ENCODE measurements around the gene SLC20A1. TPM values are rescaled to one million over a fixed set of nuclear protein-coding genes. Genes with fewer than 3 reads are reported as not detected.

SLC20A1 gene
- total RNA-seq, 1 donor from 2014 or later, result 96.7 TPM

DNA sequence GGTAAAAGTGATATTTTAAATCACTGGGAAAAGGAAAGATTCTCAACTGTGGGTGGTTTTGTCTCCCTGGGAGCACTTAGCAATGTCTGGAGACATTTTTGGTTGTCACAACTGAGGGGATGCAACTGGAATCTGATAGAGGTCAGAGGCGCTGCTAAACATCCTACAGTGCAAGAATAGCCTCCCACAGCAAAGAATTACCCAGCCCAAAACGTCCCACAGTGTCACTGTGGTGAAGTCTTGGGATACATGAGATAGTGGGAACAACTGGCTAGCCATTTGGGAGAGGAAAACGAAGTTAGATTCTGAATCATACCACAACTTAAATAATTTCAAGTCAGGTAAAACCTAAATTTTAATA lies 38.7 kb downstream of the SLC20A1 start:
- peaks cover 31% of the 10 kb centered on the region for H3K27me3 Mint-ChIP-seq (ENCODE audit: low read depth, unreplicated experiment)
- TF ChIP-seq, protein P1, sequence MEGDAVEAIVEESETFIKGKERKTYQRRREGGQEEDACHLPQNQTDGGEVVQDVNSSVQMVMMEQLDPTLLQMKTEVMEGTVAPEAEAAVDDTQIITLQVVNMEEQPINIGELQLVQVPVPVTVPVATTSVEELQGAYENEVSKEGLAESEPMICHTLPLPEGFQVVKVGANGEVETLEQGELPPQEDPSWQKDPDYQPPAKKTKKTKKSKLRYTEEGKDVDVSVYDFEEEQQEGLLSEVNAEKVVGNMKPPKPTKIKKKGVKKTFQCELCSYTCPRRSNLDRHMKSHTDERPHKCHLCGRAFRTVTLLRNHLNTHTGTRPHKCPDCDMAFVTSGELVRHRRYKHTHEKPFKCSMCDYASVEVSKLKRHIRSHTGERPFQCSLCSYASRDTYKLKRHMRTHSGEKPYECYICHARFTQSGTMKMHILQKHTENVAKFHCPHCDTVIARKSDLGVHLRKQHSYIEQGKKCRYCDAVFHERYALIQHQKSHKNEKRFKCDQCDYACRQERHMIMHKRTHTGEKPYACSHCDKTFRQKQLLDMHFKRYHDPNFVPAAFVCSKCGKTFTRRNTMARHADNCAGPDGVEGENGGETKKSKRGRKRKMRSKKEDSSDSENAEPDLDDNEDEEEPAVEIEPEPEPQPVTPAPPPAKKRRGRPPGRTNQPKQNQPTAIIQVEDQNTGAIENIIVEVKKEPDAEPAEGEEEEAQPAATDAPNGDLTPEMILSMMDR (IDR thresholded peaks at IDR 0.05; ENCODE audit: insufficient read depth, low read depth, low read length), result no peak
- no peak for TF ChIP-seq EZH2 (IDR thresholded peaks at IDR 0.05; ENCODE audit: insufficient read depth, low read length)
- no peaks in the 10 kb centered on the region for H3K4me1 ChIP-seq (ENCODE audit: insufficient read depth, low read length)
- H3K27me3 ChIP-seq (ENCODE audit: insufficient read depth, low read length), result no peaks in the 10 kb centered on the region
- no peak overlapping the region for H3K27ac ChIP-seq (ENCODE audit: low read depth, low read length)
- H3K9me3 ChIP-seq (ENCODE audit: insufficient read depth, low read depth, low read length), result no peaks in the 10 kb centered on the region
- no peaks in the 10 kb centered on the region for H3K9me3 Mint-ChIP-seq (ENCODE audit: unreplicated experiment)
- no peak overlapping the region for H3K4me3 Mint-ChIP-seq (ENCODE audit: unreplicated experiment)
- H3K79me2 ChIP-seq (ENCODE audit: insufficient read depth, low read length), result no peaks in the 10 kb centered on the region
- no peak overlapping the region for H3K27ac Mint-ChIP-seq (ENCODE audit: unreplicated experiment)
- no peak overlapping the region for H3K9ac ChIP-seq (ENCODE audit: low read length)
- no peaks in the 10 kb centered on the region for H3K4me1 Mint-ChIP-seq (ENCODE audit: low read depth, unreplicated experiment)
- no peaks in the 10 kb centered on the region for H3K36me3 ChIP-seq (ENCODE audit: insufficient read depth, low read length)
- no peak overlapping the region for H2AFZ ChIP-seq (ENCODE audit: low read depth, low read length)
- FAIRE-seq, result no peak
- no peaks in the 10 kb centered on the region for H4K20me1 ChIP-seq (ENCODE audit: insufficient read depth, low read length)
- H3K36me3 Mint-ChIP-seq (ENCODE audit: low read depth, unreplicated experiment), result no peaks in the 10 kb centered on the region
- no peak overlapping the region for H3K4me2 ChIP-seq (ENCODE audit: low read length)
- no peak for DNase-seq (ENCODE audit: low read depth)
- no peak overlapping the region for H3K4me3 ChIP-seq (ENCODE audit: insufficient read depth, low read depth, low read length)

DNA sequence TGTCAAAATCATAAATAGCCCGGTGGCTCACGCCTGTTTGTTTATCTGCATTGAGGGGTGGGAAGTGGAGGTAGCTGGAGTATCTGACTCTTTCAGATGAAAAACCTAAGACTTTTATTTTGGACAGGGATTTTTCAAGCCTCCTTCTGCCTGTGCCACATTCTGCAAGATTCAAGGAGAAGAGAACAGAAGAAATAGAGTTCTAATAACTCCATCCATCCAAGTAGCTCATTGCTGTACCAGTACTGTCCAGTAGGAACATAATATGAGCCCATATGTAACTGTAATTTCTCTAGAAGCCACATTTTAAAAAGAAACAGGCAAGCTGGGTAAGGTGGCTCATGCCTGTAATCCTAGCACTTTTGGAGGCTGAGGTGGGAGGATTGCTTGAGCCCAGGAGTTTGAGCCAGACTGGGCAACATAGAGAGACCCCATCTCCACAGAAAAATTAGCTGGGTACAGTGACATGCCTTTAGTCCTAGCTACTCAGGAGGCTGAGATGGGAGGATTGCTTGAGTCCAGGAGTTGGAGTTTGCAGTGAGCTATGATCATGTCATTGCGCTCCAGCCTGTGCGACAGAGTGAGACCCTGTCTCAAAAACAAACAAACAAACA lies 39.6 kb downstream of the SLC20A1 start:
- Histone ChIP-seq H3K4me1 (ENCODE audit: insufficient read depth, low read length) (no peaks in the 10 kb centered on the region), H3K4me2 (ENCODE audit: low read length) (no peak overlapping the region), H2AFZ (ENCODE audit: low read depth, low read length) (no peak overlapping the region), H3K27me3 (ENCODE audit: insufficient read depth, low read length) (no peaks in the 10 kb centered on the region), H4K20me1 (ENCODE audit: insufficient read depth, low read length) (no peaks in the 10 kb centered on the region), H3K36me3 (ENCODE audit: insufficient read depth, low read length) (no peaks in the 10 kb centered on the region), H3K9me3 (ENCODE audit: insufficient read depth, low read depth, low read length) (no peaks in the 10 kb centered on the region), H3K27ac (ENCODE audit: low read depth, low read length) (no peak overlapping the region), H3K79me2 (ENCODE audit: insufficient read depth, low read length) (no peaks in the 10 kb centered on the region), H3K4me3 (ENCODE audit: insufficient read depth, low read depth, low read length) (no peak overlapping the region), H3K9ac (ENCODE audit: low read length) (no peak overlapping the region)
- no peak for FAIRE-seq
- TF ChIP-seq, protein P1 (IDR thresholded peaks at IDR 0.05; ENCODE audit: insufficient read depth, low read depth, low read length), result peak; percentile 16
- no peak for TF ChIP-seq EZH2 (IDR thresholded peaks at IDR 0.05; ENCODE audit: insufficient read depth, low read length)
- Mint-ChIP-seq H3K27ac (ENCODE audit: unreplicated experiment) (no peak overlapping the region), H3K4me3 (ENCODE audit: unreplicated experiment) (no peak overlapping the region), H3K4me1 (ENCODE audit: low read depth, unreplicated experiment) (no peaks in the 10 kb centered on the region), H3K9me3 (ENCODE audit: unreplicated experiment) (no peaks in the 10 kb centered on the region), H3K36me3 (ENCODE audit: low read depth, unreplicated experiment) (no peaks in the 10 kb centered on the region), H3K27me3 (ENCODE audit: low read depth, unreplicated experiment) (peaks cover 31% of the 10 kb centered on the region)
- DNase-seq (ENCODE audit: low read depth), result no peak

All from astrocyte (in vitro differentiated cells and primary cell).